Neural progenitor cell (in vitro differentiated cells): ENCODE results near the gene PPP2R2C.

Experiments used
- CTCF ChIP-seq: fragments of 200-600 bp; sonication (generic); IDR thresholded peaks from 2 replicates; pipeline ENCODE4 v1.5.1; 2017; ENCODE audit warnings: antibody characterized with exemption, mild to moderate bottlenecking
- EZH2 ChIP-seq: fragments of 200-600 bp; sonication (generic); IDR thresholded peaks from 2 replicates; pipeline ENCODE4 v1.6.1; 2017; ENCODE audit warnings: antibody characterized with exemption, mild to moderate bottlenecking, moderate library complexity
- EZH2phosphoT487 ChIP-seq: fragments of 200-600 bp; sonication (generic); IDR thresholded peaks from 2 replicates; pipeline ENCODE4 v1.6.1; 2017; ENCODE audit warnings: antibody characterized with exemption

DNA sequence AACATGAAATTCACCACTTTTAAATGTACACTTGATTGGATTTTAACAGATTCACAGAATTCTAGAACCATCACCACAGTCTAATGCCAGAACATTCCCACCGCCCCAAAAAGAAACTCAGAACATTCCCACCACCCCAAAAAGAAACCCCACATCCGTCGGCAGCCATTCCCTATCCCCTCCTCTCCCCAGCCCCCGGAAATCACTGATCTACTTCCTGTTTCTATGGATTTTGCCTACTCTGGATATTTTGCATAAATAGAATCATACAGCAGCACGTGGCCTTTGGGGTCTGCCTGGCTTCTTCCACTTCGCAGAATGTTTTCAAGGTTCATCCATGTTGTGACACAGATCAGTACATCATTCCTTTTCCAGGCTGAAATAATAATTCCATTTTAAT, 79.3 kb downstream of the PPP2R2C start:
- no peak for TF ChIP-seq CTCF
- no peak for TF ChIP-seq EZH2phosphoT487
- no peak for TF ChIP-seq EZH2
